Right lobe of liver (tissue), 4 donors: ENCODE results near the gene IGF1R.

Experiments
- POLR2A ChIP-seq: fragments of 450-650 bp; IDR thresholded peaks from one replicate; pipeline ENCODE4 v1.6.1; 2017; ENCODE audit warnings: antibody characterized with exemption, mild to moderate bottlenecking
- TF ChIP-seq, protein P1 (sequence below), 4 donors: fragments of 200-600 bp in 3 of 4; fragments of 450-650 bp in 1 of 4; IDR thresholded peaks; one replicate each; pipeline versions ENCODE4 v1.5.1 to v1.8.0; 2016 to 2022; ENCODE audit warnings: antibody characterized with exemption in 4 of 4, mild to moderate bottlenecking in 2 of 4
- donor health status: DM: no; HTN: no; CAD: no.
- donor health status: DM: no; HTN: no; CAD: no.
- donor health status: DM: no; HTN: yes; CAD: no.

GRCh38 chr15:98740295-98740694, 92.0 kb downstream of the IGF1R start:
- no peak for TF ChIP-seq POLR2A
- TF ChIP-seq, protein P1, sequence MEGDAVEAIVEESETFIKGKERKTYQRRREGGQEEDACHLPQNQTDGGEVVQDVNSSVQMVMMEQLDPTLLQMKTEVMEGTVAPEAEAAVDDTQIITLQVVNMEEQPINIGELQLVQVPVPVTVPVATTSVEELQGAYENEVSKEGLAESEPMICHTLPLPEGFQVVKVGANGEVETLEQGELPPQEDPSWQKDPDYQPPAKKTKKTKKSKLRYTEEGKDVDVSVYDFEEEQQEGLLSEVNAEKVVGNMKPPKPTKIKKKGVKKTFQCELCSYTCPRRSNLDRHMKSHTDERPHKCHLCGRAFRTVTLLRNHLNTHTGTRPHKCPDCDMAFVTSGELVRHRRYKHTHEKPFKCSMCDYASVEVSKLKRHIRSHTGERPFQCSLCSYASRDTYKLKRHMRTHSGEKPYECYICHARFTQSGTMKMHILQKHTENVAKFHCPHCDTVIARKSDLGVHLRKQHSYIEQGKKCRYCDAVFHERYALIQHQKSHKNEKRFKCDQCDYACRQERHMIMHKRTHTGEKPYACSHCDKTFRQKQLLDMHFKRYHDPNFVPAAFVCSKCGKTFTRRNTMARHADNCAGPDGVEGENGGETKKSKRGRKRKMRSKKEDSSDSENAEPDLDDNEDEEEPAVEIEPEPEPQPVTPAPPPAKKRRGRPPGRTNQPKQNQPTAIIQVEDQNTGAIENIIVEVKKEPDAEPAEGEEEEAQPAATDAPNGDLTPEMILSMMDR (IDR thresholded peaks at IDR 0.05): no peak
